Measurements from ENCODE around the gene BRICD5. TPM values are rescaled to one million over a fixed set of nuclear protein-coding genes. Genes with fewer than 3 reads are reported as not detected.
"Not testable (repeated sequence)": the region's sequence is repeated elsewhere in the genome, so short reads cannot be mapped to it uniquely, and the experiment has no call there.

The BRICD5 gene
- total RNA-seq, 1 donor from 2014 or later: 5.1 TPM

DNA sequence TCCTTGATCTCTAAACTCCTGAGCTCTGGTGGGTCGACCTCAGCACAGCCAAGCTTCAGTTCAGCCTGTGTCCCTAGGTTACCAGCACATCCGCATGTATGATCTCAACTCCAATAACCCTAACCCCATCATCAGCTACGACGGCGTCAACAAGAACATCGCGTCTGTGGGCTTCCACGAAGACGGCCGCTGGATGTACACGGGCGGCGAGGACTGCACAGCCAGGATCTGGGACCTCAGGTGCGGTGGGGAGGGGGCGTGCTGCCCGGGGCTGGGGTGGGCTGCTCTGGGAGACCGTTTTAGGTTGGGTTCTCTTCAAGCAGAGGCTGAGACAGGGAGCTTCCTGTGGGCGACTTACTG lies 4.3 kb downstream of the BRICD5 start:
- Mint-ChIP-seq H3K4me3 (peak overlapping the region; percentile 79), H3K9me3 (no peaks in the 10 kb centered on the region), H3K4me1 (peaks cover 19% of the 10 kb centered on the region), H3K27me3 (no peaks in the 10 kb centered on the region), H3K36me3 (ENCODE audit: low read depth) (peaks cover 27% of the 10 kb centered on the region), H3K27ac (peak overlapping the region; percentile 37)
- TF ChIP-seq, protein P1, sequence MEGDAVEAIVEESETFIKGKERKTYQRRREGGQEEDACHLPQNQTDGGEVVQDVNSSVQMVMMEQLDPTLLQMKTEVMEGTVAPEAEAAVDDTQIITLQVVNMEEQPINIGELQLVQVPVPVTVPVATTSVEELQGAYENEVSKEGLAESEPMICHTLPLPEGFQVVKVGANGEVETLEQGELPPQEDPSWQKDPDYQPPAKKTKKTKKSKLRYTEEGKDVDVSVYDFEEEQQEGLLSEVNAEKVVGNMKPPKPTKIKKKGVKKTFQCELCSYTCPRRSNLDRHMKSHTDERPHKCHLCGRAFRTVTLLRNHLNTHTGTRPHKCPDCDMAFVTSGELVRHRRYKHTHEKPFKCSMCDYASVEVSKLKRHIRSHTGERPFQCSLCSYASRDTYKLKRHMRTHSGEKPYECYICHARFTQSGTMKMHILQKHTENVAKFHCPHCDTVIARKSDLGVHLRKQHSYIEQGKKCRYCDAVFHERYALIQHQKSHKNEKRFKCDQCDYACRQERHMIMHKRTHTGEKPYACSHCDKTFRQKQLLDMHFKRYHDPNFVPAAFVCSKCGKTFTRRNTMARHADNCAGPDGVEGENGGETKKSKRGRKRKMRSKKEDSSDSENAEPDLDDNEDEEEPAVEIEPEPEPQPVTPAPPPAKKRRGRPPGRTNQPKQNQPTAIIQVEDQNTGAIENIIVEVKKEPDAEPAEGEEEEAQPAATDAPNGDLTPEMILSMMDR (IDR thresholded peaks at IDR 0.05): no peak
- DNase-seq: no peak
- ATAC-seq (ENCODE audit: low read depth): no peak
- CTCF ChIA-PET: no interaction called here
- intact Hi-C loops (cut with micrococcal nuclease): loop anchor here (5.0 kb wide), 1 partner anchor 199 kb away; the partner anchor contains the start of gene ZNF598
- POLR2A ChIA-PET: interaction anchor here (1.0 to 5.8 kb wide), 6 partner anchors 9 to 214 kb away, joined by 4 to 62 read pairs (median 7); partner anchors contain the start of genes ECI1, NPW, NTHL1 and PGP

DNA sequence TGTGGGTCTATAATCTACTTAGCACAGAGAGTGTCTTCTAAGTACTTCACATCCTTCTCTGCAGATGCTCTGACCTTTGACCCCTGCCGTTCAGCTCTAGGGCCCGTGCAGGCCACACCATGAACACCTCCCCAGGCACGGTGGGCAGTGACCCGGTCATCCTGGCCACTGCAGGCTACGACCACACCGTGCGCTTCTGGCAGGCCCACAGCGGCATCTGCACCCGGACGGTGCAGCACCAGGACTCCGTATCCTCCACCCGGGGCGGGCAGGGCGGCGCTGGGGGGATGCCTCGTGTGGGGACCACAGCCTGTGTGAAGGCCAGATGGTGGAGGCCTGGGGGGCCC lies 4.7 kb downstream of the BRICD5 start:
- H3K4me3 Mint-ChIP-seq: peak overlapping the region; percentile 79

DNA sequence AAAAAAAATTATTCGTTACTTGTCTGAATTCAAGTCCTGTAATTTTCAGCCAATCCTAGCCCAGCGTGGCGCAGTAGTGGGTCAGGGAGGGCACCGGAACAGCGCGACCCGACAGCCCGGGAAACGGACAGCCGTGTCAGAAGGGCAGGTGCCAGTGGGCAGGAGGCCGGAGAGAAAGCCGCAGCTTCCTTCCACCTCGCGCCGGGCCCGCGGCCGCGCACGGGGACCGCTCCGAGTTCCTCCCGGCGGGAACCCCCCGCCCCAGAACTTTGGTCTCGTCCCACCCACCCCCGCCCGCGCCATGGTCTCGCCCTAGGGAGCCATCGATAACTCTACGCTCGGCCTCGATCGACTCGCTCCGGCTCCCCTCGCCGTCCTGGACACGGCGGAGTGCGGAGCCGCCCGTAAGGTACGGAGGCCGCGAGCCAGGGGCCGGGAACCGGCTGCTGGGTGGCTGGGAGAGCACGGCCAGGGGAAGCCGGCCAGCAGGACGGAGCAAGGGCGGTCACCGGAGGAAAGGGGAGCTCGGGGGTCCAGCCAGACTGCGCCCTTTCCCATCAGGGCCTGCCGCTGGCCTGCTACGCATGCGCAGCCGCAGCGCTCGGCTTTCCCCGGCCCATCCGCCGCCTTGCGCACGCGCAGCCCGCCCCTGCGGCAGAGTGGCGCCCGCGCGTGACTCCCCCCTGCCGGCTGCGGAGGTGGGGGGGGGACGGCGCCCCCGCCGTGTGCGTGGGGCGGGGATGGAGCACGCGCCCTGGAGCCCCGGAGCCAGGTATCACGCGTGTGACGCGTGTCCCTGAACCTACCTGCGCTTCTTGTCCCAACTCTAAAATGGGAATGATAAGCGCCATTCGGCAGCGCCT lies 5.3 kb downstream of the BRICD5 start, which contains the start of gene MLST8:
MLST8 (plus strand) TSS at position 351 of the 863 bp plus-strand sequence. CDS start 632 bp downstream, outside the sequence.
- ATAC-seq (ENCODE audit: low read depth): peak; percentile 90
- Mint-ChIP-seq H3K9me3 (no peaks in the 10 kb centered on the region), H3K27me3 (no peaks in the 10 kb centered on the region), H3K36me3 (ENCODE audit: low read depth) (peaks cover 26% of the 10 kb centered on the region), H3K4me3 (peak within 1 kb of the TSS; percentile 84), H3K27ac (peak within 1 kb of the TSS; percentile 86), H3K4me1 (peaks cover 19% of the 10 kb centered on the region)
- intact Hi-C loops (cut with micrococcal nuclease): loop anchor here (1.0 to 5.0 kb wide), 4 partner anchors 10 to 198 kb away; partner anchors contain the start of genes E4F1, NTHL1, TSC2 and ZNF598
- ChIA-PET CTCF (interaction anchor here (0.9 to 1.0 kb wide), 2 partner anchors 9 to 46 kb away, joined by 3 read pairs; partner anchors contain the start of genes CASKIN1 and ECI1), POLR2A (interaction anchor here (0.9 to 5.8 kb wide), 11 partner anchors 10 to 247 kb away, joined by 3 to 62 read pairs (median 4); partner anchors contain the start of genes ECI1, NPW, NTHL1 and PGP)
- TF ChIP-seq, protein P1 (IDR thresholded peaks at IDR 0.05): no peak
- peak; percentile 99 for DNase-seq

More for the DNA sequence above, 4.7 kb downstream of the BRICD5 start:
- Mint-ChIP-seq H3K27ac (peak overlapping the region; percentile 63), H3K4me1 (peaks cover 19% of the 10 kb centered on the region), H3K36me3 (ENCODE audit: low read depth) (peaks cover 27% of the 10 kb centered on the region), H3K27me3 (no peaks in the 10 kb centered on the region), H3K9me3 (no peaks in the 10 kb centered on the region)
- DNase-seq: no peak
- no peak for ATAC-seq (ENCODE audit: low read depth)
- intact Hi-C loops (cut with micrococcal nuclease): loop anchor here (1.0 to 5.0 kb wide), 4 partner anchors 9 to 199 kb away; partner anchors contain the start of genes E4F1, NTHL1, TSC2 and ZNF598
- ChIA-PET CTCF (interaction anchor here (1.0 kb wide), 1 partner anchor 46 kb away, joined by 3 read pairs; the partner anchor contains the start of gene ECI1), POLR2A (interaction anchor here (1.0 to 5.8 kb wide), 10 partner anchors 9 to 248 kb away, joined by 3 to 62 read pairs (median 4); partner anchors contain the start of genes ECI1, NPW, NTHL1 and PGP)
- TF ChIP-seq, protein P1 (IDR thresholded peaks at IDR 0.05): no peak

- Mint-ChIP-seq H3K9me3 (no peaks in the 10 kb centered on the region), H3K4me1 (peaks cover 19% of the 10 kb centered on the region), H3K27ac (peak overlapping the region; percentile 80), H3K4me3 (peak overlapping the region; percentile 84), H3K27me3 (peaks cover 2% of the 10 kb centered on the region), H3K36me3 (ENCODE audit: low read depth) (peaks cover 24% of the 10 kb centered on the region)
- DNase-seq: no peak
- ChIA-PET CTCF (interaction anchor here (0.9 kb wide), 1 partner anchor 8 kb away, joined by 3 read pairs; the partner anchor contains the start of gene CASKIN1), POLR2A (interaction anchor here (0.7 to 5.8 kb wide), 11 partner anchors 11 to 403 kb away, joined by 3 to 62 read pairs (median 5); partner anchors contain the start of genes ECI1, NTHL1, PGP and RPS2)
- TF ChIP-seq, protein P1 (IDR thresholded peaks at IDR 0.05): no peak
- intact Hi-C loops (cut with micrococcal nuclease): loop anchor here (1.0 to 5.0 kb wide), 4 partner anchors 11 to 197 kb away; partner anchors contain the start of genes E4F1, NTHL1, TSC2 and ZNF598
- no peak for ATAC-seq (ENCODE audit: low read depth)
Measured at GRCh38 chr16:2204416-2205103, 6.1 kb downstream of the BRICD5 start.

DNA sequence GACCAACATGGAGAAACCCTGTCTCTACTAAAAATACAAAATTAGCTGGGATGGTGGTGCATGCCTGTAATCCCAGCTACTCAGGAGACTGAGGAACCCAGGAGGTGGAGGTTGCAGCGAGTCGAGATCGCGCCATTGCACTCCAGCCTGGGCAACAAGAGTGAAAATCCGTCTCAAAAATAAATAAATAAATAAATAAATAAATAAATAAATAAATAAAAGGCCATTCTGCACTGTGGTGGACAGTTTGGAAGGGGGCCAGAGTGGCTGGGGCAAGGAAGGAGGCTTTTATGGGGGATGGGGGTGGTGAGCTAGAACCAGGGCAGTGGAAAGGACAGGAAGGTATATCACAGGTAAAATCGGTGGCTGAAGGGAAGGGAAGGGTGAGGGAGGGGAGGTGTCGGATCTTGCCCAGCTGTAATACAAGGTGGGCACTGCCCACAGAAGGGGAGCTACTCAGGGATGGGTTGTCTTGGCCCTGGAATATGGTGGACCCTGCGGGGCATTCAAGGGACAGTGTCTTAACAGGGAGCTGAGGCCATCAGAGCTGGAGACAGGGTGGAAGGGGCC lies 7.5 kb downstream of the BRICD5 start:
- ChIA-PET CTCF (interaction anchor here (0.7 kb wide), 1 partner anchor 48 kb away, joined by 3 read pairs; the partner anchor contains the start of gene ECI1), POLR2A (interaction anchor here (0.6 to 5.8 kb wide), 3 partner anchors 12 to 49 kb away, joined by 3 to 62 read pairs (median 38); partner anchors contain the start of genes PGP and TRAF7)
- H3K27me3 Mint-ChIP-seq; H3K9me3 Mint-ChIP-seq; intact Hi-C loops (cut with micrococcal nuclease); H3K27ac Mint-ChIP-seq; ATAC-seq (ENCODE audit: low read depth); DNase-seq; H3K4me3 Mint-ChIP-seq: not testable (repeated sequence)
- Mint-ChIP-seq H3K4me1 (peaks cover 19% of the 10 kb centered on the region), H3K36me3 (ENCODE audit: low read depth) (peaks cover 17% of the 10 kb centered on the region)

All from activated B cell treated with CpG ODN at 0.5 μM for 24 hours (primary cell).